AG10803 (cell line): Measurements from ENCODE around the gene FMNL2.
A peak's percentile ranks its signal among the peaks of the same experiment; 100 is the strongest.

Experiments
- DNase-seq: peaks from one replicate; pipeline ENCODE4 v3.0.0; 2010; ENCODE audit warnings: low read depth
- H3K4me3 ChIP-seq: 2 replicates; pipeline ENCODE4 v1.5.1; 2011; ENCODE audit warnings: mild to moderate bottlenecking, low read length, control low read depth
- CTCF ChIP-seq: conservative IDR thresholded peaks from 2 replicates; pipeline ENCODE4 v1.5.1; 2011; ENCODE audit warnings: mild to moderate bottlenecking, low read length, control low read depth, inconsistent platforms

The FMNL2 gene

GRCh38 chr2:152509772-152510491 lies 175.0 kb downstream of the FMNL2 start:
- no peak overlapping the region for H3K4me3 ChIP-seq
- no peak for DNase-seq
- TF ChIP-seq CTCF = no peak

- no peak for TF ChIP-seq CTCF
- no peak for DNase-seq
- H3K4me3 ChIP-seq = no peak overlapping the region
These were observed 175.6 kb downstream of the FMNL2 start for GRCh38 chr2:152510621-152511020.

GRCh38 chr2:152511981-152512380 lies 177.0 kb downstream of the FMNL2 start:
- DNase-seq = no peak
- no peak for TF ChIP-seq CTCF
- H3K4me3 ChIP-seq = no peak overlapping the region

GRCh38 chr2:152513029-152513428 lies 178.1 kb downstream of the FMNL2 start:
- DNase-seq = no peak
- H3K4me3 ChIP-seq = no peak overlapping the region
- no peak for TF ChIP-seq CTCF

GRCh38 chr2:152513681-152514080 lies 178.7 kb downstream of the FMNL2 start:
- peak; percentile 42 for DNase-seq
- TF ChIP-seq CTCF = no peak
- no peak overlapping the region for H3K4me3 ChIP-seq

GRCh38 chr2:152518034-152518433 lies 183.1 kb downstream of the FMNL2 start:
- no peak overlapping the region for H3K4me3 ChIP-seq
- no peak for TF ChIP-seq CTCF
- no peak for DNase-seq
